ENCODE data around the gene FAM111A.

The FAM111A gene

GRCh38 chr11:59144579-59145345 lies 2.1 kb downstream of the FAM111A start:
- DNase-seq (ENCODE audit: low read depth in 1 of 2, low spot score in 1 of 2): peak; percentile 43 to 93
- H3K27ac ChIP-seq (replicated peaks): peak overlapping the region; percentile 78

GRCh38 chr11:59145534-59145933 lies 2.9 kb downstream of the FAM111A start:
- H3K27me3 ChIP-seq (ENCODE audit: insufficient read depth, poor library complexity, severe bottlenecking): no peaks in the 10 kb centered on the region
- peak overlapping the region; percentile 78 for H3K27ac ChIP-seq (replicated peaks)
- H3K4me3 ChIP-seq (replicated peaks; ENCODE audit: insufficient read depth, low read length): peak overlapping the region; percentile 69
- TF ChIP-seq CTCF (IDR thresholded peaks at IDR 0.05; ENCODE audit: insufficient read depth, low read length): no peak
- peak; percentile 58 for TF ChIP-seq REST (IDR thresholded peaks at IDR 0.05; ENCODE audit: insufficient replicate concordance, low read depth)
- TF ChIP-seq POLR2AphosphoS5 (IDR thresholded peaks at IDR 0.05; ENCODE audit: low read depth): peak; percentile 30; the same call in 1 of the 2 replicates
- peak; percentile 98 for TF ChIP-seq SPI1 (IDR thresholded peaks at IDR 0.05; ENCODE audit: borderline replicate concordance, low read depth)
- no peak for TF ChIP-seq GABPA (IDR thresholded peaks at IDR 0.05; ENCODE audit: low read depth)
- peak; percentile 68 to 83 for DNase-seq (ENCODE audit: low read depth in 1 of 2, low spot score in 1 of 2)

More at GRCh38 chr11:59144579-59145345, 2.1 kb downstream of the FAM111A start:
- H3K27me3 ChIP-seq (ENCODE audit: insufficient read depth, poor library complexity, severe bottlenecking): no peaks in the 10 kb centered on the region
- peak overlapping the region; percentile 69 for H3K4me3 ChIP-seq (replicated peaks; ENCODE audit: insufficient read depth, low read length)
- TF ChIP-seq SPI1 (IDR thresholded peaks at IDR 0.05; ENCODE audit: borderline replicate concordance, low read depth) (no peak), POLR2AphosphoS5 (IDR thresholded peaks at IDR 0.05; ENCODE audit: low read depth) (peak; percentile 64; the same call in 1 of the 2 replicates), GABPA (IDR thresholded peaks at IDR 0.05; ENCODE audit: low read depth) (no peak), REST (IDR thresholded peaks at IDR 0.05; ENCODE audit: insufficient replicate concordance, low read depth) (no peak), CTCF (IDR thresholded peaks at IDR 0.05; ENCODE audit: insufficient read depth, low read length) (no peak)

GRCh38 chr11:59151761-59152160 lies 9.1 kb downstream of the FAM111A start:
- Histone ChIP-seq H3K27ac (replicated peaks) (no peak overlapping the region), H3K27me3 (ENCODE audit: insufficient read depth, poor library complexity, severe bottlenecking) (no peaks in the 10 kb centered on the region), H3K4me3 (replicated peaks; ENCODE audit: insufficient read depth, low read length) (no peak overlapping the region)
- TF ChIP-seq CTCF (IDR thresholded peaks at IDR 0.05; ENCODE audit: insufficient read depth, low read length): no peak
- TF ChIP-seq REST (IDR thresholded peaks at IDR 0.05; ENCODE audit: insufficient replicate concordance, low read depth): no peak
- no peak for TF ChIP-seq SPI1 (IDR thresholded peaks at IDR 0.05; ENCODE audit: borderline replicate concordance, low read depth)
- no peak for TF ChIP-seq GABPA (IDR thresholded peaks at IDR 0.05; ENCODE audit: low read depth)
- no peak for TF ChIP-seq POLR2AphosphoS5 (IDR thresholded peaks at IDR 0.05; ENCODE audit: low read depth)
- no peak for DNase-seq (ENCODE audit: low read depth in 1 of 2, low spot score in 1 of 2)

All from HL-60 (cell line).